HG03521 (cell line): ENCODE data around the gene SLC25A39.
"Not testable (repeated sequence)": the region's sequence is repeated elsewhere in the genome, so short reads cannot be mapped to it uniquely, and the experiment has no call there.

Source experiments
- ATAC-seq: cut with Tn5 transposase; IDR thresholded peaks from one replicate; pipeline ENCODE4 v1.9.1; 2021; ENCODE audit warnings: mild to moderate bottlenecking, moderate library complexity; ENCODE audit not compliant: unreplicated experiment

Gene SLC25A39, protein sequence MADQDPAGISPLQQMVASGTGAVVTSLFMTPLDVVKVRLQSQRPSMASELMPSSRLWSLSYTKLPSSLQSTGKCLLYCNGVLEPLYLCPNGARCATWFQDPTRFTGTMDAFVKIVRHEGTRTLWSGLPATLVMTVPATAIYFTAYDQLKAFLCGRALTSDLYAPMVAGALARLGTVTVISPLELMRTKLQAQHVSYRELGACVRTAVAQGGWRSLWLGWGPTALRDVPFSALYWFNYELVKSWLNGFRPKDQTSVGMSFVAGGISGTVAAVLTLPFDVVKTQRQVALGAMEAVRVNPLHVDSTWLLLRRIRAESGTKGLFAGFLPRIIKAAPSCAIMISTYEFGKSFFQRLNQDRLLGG

DNA sequence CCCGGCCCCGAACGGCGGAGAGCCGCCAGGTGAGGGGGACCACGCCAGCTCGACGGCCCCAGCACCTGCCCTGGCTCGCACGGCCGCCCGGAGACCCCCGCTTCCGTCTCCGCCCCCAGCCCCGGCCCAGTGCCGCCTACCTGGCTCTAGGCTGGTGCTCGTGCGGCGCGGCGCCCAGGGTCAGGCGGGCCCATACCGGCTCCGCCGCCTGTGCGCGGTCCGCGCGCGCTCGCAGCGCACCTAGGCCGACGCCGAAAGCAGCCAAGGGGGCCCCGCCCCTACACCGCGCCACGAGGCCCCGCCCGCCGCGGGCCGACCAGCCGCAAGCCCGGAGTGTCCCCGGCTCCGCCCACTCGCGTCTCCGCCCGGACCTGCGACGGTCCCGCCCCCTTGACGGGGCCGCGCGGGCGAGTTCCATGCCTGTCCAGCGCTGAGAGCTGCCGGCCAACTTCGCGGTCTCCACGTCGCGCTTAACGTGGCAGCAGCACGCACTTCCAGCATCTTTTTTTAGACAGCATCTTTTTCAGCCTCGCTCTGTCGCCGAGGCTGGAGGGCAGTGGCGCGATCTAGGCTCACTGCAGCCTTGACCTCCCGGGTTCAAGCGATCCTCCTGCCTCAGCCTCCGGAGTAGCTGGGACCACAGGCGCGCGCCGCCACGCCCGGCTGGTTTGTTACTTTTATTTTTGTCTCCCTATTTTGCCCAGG, at the start of gene SLC25A39:
Gene SLC25A39 (minus strand): TSS at position 253 of the 705 bp plus-strand sequence. CDS start 1,261 bp downstream, outside the sequence.
- ATAC-seq: peak; percentile 70

DNA sequence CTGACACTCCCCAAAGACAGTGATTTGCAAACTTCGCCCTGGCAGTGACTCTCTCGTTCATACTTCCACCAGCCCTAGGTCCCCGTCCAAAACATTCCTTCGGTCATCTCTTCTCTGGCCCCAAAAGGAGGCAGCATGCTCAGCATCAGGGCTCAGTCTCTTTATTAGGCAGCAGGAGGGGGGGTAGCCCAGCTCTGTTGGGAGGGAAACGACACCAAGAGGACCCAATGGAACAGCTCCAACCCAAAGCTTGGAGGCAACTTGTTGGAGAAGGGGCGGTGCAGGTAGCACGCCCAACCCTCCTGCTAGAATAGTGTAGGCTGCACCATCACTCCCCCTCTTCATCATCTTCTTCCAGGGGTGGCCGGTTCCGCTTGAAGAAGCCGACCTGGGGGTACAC, 47.4 kb upstream of the SLC25A39 start:
- no peak for ATAC-seq

DNA sequence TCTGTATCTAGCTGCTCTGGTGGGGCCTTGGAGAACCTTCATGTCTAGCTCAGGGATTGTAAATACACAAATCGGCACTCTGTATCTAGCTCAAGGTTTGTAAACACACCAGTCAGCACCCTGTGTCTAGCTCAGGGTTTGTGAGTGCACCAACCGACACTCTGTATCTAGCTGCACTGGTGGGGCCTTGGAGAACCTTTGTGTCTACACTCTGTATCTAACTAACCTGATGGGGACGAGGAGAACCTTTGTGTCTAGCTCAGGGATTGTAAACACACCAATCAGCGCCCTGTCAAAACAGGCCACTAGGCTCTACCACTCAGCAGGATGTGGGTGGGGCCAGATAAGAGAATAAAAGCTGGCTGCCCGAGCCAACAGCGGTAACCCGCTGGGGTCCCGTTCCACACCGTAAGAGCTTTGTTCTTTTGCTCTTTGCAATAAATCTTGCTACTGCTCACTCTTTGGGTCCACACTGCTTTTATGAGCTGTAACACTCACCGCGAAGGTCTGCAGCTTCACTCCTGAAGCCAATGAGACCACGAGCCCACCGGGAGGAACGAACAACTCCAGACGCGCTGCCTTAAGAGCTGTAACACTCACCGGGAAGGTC, 44.9 kb upstream of the SLC25A39 start:
- ATAC-seq: not testable (repeated sequence)

DNA sequence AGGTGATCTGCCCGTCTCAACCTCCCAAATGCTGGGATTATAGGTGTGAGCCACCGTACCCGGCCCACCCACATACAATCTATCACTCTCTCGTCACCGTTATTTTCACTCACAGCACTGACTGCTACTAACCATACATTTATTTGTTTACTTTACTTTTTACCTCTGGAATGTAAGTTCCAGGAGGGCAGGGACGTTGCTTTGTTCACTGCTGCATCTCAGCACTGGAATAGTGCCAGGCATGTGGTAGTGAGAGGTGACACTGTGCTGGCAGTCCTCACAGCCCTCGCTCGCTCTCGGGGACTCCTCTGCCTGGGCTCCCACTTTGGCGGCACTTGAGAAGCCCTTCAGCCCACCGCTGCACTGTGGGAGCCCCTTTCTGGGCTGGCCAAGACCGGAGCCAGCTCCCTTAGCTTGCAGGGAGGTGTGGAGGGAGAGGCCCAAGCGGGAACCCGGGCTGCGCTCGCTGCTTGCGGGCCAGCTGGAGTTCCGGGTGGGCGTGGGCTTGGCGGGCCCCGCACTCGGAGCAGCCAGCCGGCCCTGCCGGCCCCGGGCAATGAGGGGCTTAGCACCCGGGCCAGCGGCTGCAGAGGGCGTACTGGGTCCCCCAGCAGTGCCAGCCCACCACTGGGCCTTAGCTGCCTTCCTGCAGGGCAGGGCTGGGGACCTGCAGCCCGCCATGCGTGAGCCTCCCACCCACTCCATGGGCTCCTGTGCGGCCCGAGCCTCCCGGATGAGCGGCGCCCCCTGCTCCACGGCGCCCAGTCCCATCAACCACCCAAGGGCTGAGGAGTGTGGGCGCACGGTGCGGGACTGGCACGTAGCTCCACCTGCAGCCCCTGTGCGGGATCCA, 44.0 kb upstream of the SLC25A39 start:
- ATAC-seq: not testable (repeated sequence)

DNA sequence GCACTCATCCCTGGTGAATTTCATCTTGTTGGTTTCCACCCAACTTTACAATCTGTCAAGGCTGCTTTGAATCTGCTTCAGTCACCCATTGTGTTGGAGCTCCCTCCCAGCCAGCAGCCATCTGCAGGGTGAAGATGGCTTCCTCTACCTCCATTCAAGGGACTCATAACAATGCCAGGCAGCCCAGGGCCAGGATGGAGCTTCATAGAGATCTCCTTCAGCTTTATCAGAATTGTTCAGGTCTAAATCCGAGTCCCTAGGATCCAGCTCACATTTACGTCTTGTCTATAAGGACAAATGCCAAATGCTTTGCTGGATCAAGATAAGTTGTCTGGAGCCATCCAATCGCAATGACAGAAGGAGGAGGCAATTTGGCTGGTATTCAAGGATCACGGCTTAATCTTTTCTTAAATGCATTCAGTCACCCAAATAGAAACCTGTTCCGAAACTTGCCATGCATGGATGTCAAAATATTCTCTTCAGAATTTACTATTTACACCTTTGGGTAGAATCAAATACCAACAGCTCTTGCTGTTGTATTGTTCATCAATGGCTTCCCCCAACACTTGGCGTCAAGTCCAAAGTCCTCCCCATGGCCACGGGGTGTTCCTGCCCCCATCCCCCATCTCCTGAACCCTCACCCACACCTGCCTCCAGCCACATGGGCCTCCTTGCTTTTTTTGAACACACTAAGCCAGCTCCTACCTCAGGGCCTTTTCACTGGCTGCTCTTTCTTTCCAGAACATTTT, 42.8 kb upstream of the SLC25A39 start:
- ATAC-seq: no peak

DNA sequence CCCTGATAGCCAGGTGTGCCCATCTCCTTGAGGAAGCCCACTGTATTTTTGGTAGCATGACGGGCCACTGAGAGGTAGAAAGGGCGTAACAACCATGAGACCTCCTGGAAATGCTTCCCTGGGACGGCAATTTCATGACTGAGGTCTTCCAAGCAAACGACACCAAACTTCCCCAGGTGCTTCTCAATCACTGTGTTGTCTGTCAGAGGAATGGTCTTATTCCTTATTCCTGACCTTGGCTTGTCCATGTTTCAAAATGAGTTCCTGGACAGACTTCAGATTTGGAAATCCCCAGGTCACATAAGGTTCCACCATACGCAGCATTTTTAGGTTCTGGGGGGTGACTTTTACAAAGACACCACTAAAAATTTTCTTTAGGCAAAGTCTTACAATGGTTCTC, 40.4 kb upstream of the SLC25A39 start:
- ATAC-seq: not testable (repeated sequence)

DNA sequence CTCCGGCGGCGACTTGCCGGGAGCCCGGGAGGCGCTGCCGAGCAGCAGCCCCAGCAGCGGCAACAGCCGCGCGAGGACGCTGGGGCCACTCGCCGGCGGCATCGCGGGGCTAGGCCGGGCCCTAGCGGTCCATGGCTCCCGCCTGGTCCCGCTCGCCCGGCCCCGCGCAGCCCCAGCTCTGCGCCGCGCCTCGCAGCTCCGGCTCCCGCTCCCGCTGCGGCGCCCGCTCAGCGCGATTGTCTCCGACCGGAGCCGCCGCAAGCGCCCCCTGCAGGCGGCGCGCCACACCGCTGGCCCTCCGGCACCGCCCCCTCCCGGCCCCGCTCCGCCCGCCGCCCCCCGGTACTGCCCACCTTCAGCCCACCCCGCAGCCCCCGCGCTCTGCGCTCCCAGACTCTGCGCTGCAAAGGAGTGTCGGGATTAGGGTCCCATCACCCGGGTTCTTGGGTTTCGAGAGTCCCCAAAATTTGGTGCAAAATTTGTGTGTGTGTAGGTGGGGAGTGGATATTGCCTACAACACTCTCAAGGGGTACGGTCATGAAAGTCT, 39.1 kb upstream of the SLC25A39 start, which contains the start of gene FAM171A2:
Gene FAM171A2 (minus strand): TSS at position 241 of the 547 bp plus-strand sequence. CDS start 139 bp downstream, at position 102.
- ATAC-seq: no peak

DNA sequence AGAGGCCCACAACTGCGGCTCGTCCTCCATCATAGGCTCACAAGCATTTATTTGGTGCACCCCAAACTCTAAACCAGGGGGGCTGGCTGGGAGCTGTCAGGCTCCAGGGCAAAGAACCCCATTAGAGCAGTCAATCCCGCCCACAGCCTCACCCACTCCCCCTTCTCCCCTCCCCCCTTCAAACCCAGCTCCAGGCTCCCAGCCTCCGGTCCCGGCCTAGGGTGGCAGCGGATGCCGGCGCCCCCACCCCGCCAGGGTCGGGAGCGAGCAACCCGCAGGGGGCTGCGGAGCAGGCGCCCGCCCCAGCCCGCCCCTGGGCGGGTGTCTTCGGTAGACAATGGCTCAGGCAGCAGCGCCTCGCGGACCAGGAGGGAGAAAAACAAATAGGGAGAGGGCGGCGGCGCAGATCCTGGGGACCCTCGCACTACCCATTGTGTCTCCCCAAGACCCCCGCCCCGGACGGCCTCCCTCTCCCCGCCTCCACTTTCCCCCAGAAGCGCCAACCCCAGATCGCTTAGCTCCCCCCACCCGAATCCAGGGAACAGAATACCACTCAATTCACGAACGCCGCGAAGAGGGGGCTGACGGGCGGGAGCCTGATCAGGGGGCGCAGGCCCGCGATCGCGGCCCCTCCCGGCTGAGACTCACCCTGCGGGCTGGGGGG, 38.5 kb upstream of the SLC25A39 start:
- ATAC-seq: no peak

DNA sequence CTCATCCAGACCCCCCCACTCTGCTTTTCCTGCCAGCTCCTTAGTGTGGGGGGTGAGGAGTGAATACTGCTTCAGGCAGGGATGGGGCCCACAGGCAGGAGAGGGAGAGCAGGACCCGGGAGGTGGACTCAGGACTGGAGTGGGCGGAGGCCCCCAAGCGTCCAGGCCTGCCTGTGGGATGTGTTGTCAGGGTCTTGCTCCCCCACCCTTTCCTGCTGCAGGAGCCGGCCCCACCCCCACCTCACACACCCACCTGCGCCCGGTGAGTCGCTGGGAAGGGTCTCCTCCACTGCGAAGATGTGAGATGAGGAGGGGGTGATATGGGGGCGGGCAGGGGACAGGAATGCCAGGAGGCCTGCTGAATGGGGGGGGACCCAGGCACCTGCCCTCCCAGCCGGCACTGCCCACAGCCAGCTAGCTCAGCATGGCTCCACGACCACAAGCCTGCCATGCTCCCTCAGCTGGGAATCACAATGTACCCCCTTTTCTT, 37.9 kb upstream of the SLC25A39 start:
- no peak for ATAC-seq

DNA sequence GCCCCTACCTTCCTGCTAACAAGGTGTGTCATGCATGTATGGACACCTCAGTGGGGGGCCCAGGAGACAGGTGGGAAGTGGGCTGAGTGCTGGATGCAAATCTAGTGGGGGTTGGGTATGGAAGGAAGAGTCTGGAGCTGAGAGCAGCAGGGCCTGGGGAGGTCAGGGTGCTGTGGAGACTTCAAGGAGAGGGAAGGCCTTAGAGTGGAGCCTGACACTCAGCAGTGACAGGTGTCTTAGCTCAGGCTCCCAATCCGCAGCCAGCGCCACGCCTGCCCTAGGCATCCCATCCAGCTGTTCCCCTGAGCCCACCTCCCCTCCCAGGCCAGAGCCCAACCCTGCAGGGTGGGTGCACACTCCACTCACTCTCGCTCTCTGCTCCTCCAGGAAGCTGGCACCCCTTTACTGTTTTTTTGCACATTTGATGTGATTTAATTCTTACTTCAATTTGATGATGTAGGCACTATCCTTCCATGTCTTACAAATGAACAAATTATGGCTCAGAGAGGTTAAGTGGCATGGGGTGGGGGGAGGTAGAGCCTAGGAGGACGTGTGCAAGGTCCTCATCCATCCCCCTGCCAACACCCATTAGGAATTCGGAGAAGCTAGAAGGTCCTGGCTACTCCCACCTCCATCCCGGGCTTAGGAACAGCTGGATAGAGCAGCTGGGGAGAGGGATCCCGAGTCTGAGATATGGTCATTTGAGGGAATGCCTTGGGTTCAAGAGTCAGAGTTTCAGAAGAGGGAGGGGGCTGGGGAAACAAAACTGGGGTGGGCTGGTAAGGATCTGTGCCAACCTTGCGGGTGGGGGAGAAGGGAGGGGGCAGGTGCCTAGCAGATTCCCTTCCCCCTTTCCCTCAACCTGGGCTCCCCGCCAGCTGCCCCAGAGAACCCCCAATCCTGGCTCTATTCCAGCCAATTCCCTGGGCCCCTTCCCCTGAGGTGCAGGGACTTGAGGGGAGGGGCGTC, 37.0 kb upstream of the SLC25A39 start:
- ATAC-seq: no peak

DNA sequence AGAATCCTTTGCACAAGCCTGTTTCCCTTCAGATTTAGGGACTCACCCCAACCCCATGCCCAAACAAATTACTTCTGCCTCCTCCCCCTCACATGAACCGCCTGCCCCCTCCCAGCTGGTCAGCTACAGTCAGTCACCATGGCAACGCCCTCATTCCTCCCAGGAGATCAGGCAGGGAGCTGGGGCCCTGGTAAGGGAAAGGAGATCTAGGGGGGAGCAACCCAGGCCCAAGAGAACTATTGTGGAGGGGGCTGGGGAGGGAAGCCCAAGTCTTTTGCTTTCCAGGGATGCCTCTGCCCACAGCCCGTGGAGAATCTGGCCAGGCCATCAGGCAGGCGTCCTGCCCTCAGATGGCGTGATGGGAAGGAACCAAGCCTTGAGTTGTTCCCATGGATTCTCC, 36.2 kb upstream of the SLC25A39 start:
- ATAC-seq: no peak

DNA sequence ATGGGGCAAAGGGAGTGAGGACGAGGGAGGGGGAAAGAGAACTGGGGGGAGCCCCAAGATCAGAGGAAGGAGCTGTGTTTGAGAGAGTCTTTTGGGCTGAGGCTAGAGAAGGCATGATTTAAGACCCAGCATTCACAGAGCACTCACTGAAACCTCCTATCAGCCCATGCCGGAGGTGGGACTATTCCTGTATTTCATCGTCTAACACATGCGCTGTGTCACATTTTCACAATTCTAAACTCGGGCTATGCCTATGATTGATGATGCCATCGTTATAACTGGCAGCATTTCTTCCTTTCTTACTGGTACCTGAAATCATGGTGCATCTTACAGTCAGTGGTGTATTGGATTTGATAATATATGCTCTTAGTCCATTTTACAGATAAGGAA, 35.5 kb upstream of the SLC25A39 start:
- no peak for ATAC-seq

DNA sequence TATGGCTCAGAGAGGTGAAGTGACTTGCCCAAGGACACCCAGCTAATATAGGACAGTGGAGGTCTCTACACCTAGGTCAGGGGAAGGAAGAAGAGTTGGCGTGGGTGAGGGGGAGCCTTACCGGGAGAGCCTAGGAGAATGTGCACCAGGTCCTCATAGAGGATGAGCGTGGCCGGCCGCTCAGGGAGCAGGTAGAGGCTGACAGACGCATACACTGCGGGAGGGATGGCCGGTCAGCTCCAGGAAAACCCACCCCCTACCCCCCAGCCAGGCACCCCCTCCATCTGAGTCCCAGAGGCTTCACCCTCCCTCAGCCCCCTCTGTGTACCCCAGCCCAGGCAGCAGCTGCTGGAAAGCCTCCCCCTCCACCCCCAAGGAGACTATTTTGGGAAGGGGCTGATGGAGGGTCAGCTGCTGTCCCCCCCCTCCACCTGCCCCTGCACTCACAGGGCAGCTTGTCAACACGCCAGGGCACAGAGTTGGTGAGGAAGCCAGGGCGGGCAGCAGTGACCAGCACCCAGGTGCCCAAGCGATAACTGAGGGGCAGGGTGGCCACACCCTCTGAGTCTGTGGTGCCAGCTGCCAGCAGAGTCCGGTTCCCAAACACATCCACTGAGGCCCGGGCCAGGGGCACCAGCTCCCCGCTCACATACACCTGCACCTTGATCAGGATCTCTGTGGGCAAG, 35.0 kb upstream of the SLC25A39 start:
- ATAC-seq: no peak

DNA sequence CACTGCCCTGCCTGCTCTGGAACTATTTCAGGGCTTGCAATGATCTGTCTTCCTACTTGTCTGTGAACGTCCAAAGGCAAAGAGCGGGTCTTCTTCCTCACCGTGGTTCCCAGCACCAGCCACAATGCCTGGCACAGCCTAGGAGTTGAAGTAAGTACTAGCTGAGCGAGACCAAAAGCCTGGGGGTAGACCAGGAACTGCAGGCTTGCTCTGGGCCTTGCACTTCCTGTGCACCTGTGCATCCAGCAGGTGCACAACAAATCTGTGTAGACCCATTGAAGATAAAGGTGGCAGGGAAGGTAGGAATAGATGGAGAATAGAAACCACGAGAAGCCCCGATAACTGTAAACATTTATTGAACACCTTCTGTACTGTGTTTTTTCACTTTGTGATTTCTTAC, 34.4 kb upstream of the SLC25A39 start:
- ATAC-seq: no peak

DNA sequence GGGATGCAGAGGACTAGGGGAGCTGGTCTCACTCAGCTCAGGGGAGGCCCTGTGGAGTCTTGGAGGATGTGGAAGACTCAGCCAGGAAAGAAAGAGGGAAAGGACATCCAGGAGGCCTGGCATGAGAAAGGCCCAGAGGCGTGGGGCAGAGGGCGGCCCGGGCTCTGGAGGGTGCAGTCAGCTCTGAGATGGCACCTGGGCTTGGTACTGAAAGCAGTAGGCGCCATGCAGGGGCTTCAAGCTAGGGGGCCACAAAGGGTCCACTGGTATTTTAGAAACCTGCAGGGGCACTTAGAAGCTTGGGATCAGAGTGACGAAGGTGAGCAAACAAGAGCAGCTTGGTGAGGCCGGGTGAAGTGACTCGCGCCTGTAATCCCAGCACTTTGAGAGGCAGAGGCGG, 33.4 kb upstream of the SLC25A39 start:
- ATAC-seq: no peak

DNA sequence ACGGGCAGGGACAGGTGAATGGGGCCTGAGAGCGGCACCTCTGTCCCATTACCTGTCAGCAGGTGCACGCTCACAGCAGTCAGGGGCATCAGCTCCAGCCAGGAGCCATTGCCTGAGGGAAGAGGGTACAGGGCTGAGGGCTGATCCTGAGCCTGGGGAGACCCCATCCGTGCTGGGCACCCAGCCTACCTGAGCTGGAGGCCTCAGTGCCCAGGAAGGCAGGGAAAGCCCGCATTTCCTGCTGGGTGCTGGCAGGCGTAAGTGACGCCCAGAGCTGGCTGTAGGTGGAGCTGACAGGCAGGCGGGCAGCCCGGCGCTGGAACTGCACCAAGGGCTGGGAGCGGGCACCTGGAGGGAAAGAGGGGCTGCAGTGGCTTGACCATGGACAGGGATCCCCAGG, 31.6 kb upstream of the SLC25A39 start:
- no peak for ATAC-seq

DNA sequence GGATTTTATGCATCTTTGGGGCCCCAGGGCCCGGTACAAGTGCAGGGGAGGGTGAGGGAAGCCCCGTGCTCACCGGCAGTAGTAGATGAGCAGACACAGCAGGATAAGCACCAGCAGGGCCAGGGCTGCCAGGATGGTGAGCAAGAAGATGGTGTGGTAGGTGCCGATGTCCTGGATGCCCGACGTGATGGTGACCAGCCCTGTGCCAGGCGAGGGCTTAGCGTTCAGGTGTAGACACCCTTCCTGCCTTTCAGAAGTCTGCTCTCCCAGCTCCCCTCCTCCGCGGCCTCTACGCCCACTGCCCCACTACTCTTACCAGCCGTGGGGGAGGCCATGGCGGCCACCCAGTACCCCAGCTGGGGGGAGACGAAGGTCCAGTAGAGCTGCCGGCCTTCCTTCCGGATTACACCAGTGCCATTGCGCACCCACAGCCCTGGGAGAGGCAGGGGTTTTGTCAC, 31.0 kb upstream of the SLC25A39 start:
- ATAC-seq: no peak
